GM18526 (cell line): ENCODE data around the gene USP13.

Source experiments
- POLR2A ChIP-seq: IDR thresholded peaks from 3 replicates; pipeline ENCODE4 v1.6.1; 2011; ENCODE audit not compliant: insufficient read length; ENCODE audit errors: extremely low read depth

The USP13 gene

DNA sequence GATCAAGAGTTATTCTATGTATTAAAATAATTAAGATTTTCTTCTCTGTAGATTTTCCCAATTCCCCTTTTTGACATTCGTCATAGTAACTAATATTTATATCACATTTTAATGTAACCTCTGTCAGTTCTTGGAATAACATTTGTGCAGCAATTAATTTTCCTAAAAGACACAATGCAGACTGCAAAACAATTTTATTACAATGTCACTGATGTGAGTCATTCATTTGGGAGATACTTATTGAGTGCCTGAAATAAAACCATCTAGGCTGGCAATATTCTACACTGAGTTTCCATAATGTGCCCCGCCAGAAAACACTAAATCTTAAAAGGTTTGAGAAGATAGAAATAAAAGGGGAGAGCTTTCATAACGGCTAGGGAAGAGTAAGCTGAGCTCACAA is 6.7 kb upstream of the USP13 start:
- no peak for TF ChIP-seq POLR2A

DNA sequence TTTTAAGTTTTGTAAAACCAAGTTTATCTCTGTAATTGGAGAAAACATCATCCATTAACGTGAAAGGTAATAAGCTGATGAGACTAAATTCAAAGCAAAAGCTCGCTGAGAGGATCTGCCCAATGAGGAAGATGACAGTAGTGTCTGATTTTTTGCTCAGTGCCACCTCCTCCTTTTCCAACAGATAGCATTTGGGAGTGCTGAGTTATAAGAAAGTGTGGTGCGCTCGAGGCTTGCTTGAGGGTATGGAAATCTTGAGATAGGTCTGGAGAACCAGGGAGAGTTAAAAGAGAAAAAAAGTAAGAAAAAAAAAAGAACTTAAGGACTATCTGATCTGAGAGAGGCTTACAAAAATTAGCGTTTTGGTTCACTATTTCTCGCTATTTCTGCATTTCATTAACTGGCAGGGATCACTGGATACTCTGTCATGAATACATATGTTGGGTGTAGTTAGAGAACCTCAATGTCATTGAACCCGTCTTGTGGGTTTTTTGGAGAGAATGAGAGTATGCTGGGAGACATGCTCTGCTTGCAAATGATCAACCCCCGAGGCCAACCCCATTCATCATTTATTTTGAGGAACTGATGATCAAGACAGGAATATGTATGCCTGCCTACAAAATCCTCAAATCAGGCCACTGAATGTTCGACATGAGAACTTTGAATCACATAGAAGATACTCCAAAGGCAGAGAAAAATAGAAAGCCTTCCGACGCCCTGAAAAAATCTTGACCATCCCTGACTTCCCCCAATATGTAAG is 973 bp upstream of the USP13 start:
- TF ChIP-seq POLR2A, result no peak

DNA sequence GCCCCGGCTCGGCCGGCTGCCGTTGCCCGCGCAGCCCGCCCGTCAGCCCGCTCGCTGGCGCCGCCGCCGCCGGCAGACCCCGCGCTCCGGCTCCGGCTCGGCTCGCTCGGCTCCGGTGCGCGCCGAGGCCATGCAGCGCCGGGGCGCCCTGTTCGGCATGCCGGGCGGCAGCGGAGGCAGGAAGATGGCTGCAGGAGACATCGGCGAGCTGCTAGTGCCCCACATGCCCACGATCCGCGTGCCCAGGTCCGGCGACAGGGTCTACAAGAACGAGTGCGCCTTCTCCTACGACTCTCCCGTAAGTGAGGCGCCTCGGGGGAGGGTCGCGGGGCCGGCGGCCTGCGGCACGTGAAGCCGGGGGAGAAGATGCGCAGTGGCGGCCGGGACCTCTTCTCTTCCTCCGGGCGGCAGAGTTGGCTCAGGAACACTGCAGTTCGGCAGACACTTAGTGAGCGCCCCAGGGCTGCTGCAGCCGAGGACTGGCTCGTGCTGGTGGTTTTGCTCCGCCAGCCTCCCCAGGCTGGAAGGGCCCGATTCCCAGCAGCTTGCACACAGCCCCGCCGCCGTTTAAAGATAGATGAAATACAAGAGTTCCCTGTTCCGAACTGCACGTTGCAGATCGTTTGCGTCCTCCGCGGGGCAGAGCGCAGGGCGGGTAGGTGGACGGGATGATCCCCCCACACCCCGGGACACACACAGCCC is 407 bp downstream of the USP13 start:
- peak; percentile 16 for TF ChIP-seq POLR2A

DNA sequence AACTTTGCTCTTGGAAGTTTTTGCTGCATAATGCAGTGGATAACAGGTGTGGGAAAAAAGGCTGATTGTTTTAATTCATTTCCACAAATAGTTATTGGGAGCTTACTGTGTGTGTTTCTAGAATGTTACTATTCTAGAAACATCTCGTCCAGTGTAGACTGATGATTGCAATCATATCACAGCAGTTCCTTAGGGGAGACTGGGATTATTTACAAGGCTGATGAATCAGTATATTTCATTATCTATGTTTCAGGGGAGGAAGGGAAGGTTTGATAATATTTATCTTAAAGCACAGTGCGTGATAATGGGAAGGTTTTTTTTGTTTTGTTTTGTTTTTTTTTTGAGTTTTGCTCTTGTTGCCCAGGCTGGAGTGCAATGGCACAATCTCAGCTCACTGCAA is 2.4 kb downstream of the USP13 start:
- TF ChIP-seq POLR2A, result no peak

DNA sequence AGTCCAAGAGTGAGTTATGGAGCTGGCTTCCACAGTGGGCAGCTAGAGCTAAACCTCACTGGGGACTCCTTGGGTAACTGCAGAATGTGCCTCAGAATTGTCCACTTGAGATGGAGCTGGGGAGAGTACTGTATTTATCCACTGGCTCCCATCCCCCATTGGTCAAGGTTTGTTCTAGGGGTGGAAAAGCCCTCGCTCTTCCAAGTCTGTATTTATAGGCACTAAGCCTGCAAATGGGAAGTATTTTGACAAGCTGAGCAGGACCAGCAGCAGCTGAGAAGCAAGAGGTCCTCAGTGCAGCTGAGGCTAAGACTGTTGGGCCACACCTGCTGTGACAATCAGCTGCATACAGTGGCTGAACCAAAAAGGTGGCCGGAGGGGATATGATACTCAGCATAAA is 5.8 kb downstream of the USP13 start:
- no peak for TF ChIP-seq POLR2A

DNA sequence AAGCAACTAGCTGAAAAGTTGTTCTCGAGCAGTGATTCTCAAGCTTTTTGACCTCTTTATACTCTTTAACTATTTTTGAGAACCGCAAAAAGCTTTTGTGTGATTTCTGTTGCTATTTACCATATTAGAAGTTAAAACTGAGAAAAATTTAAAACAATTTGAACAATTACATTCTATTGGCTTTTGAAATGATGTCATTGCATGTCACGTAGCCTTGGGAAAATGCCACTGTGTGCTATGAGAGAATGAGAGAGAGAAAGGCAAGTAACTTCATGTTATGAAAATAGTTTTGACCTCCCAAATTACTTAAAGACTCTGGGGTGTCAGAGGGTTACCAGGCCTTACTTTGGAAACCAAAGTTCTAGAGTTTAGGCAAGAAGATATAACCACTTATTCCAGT is 8.0 kb downstream of the USP13 start:
- no peak for TF ChIP-seq POLR2A

DNA sequence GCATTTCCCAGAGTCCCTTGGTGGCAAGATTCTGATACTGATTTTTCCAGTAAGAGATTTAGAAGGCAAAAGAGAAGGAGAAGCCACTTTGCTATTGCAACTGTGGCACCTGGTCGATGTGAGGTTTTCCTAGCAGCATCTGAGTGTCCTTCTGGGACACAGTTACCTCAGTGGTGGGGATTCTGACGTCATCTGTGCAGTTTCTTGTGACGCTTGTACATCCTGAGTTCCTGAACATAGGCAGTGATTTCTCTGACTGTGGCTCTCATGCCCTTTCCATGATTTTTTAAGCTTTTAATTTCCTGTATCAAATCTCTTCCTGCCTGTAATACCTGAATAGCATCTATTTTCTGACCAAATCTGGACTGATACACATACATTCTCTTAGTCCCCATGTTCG is 8.9 kb downstream of the USP13 start:
- no peak for TF ChIP-seq POLR2A

DNA sequence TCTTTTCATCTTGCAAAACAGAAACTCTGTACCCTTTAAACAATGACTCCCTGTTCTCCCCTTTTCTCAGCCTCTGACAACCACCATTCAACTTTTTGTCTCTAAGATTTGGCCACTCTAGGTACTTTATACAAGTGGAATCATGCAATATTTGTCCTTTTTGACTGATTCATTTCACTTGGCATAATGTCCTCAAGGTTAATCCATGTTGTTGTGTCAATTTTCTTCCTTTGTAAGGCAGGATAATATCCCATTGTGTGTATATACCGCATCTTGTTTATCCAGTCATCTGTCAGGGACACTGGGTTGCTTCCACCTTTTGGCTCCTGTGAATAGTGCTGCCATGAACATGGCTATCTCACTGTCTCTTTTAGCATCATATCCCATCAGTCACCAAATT is 10.3 kb downstream of the USP13 start:
- TF ChIP-seq POLR2A, result no peak

DNA sequence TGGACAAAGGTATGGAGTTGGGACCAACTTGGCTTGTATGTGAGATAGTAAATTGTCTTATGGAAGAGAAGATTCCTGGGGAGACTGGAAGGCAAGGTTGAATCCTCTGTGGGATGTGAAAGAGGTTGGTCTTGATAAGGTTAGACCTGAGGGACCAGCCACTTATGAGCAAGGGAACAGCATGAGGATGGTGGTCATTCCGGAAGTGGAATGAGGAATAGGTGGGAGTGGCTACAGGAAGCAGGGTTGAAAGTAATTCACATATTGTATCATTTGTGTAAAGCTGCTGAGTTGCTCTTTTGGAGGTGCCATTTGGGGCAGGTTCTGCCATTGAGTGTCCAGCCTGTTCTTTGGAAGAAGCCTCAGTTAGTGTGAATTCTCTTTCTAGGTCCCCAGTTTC is 13.2 kb downstream of the USP13 start:
- no peak for TF ChIP-seq POLR2A

DNA sequence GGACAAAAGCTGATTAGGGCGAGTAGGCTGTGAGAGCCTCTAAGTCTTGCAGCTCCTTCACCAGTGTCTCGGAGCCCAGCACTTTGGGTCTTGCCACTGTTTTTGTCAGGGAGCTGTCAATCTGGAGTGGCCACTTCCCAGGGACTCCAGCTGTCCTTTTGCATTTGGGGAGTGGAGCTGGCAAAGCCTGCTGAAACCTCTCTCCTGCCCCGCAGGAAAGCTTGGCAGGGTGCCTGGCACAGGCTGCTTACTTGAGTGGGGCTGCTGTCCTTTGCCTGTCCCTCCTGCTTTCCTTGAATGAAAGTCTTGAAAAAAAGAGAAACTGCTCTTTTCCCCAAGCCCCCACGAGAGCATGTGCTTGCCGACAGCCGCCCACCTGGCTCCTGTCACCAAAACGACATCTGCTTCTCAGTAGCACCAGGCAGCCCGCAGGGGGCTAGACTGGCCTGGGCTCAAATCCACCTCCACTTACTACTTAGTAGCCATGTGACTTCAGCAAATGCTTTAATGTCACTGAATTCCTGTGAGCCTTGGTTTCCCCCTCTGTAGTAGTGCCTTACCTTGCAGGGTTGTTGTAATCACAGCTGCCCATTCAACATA is 13.7 kb downstream of the USP13 start:
- no peak for TF ChIP-seq POLR2A

DNA sequence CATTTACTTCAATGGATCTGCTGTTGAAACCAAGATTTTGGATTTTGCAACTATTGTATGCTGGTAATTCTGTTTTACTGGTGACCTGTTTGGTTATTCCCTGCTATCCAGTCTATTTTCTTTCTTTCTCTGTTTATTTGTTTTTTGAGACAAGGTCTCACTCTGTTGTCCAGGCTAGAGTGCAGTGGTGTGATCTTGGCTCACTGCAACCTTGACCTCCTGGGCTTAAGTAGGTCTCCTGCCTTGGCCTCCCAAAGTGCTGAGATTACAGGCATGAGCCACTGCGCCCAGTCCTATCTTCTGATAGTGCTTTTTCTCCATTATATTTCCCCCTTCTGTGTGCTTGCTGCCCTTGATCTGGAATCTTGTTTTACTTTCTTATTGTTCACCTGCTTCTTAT is 15.6 kb downstream of the USP13 start:
- no peak for TF ChIP-seq POLR2A

DNA sequence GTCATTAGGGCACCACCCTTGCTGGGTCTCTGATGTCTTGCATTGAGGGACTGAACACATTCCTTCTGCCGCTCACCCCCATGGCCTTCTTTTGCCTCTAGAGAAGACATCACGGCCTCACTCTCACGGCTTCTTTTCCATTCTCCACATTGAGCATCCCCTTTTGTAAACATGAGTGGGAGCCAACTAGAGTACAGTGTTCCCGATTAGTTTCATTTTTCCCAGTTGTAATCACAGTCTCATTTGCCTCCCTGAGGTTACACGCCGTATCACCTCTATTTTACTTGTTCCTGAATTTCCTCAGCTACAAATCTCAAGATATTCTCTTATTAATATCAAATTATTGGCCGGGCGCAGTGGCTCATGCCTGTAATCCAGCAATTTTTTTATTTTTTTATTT is 17.5 kb downstream of the USP13 start:
- no peak for TF ChIP-seq POLR2A

DNA sequence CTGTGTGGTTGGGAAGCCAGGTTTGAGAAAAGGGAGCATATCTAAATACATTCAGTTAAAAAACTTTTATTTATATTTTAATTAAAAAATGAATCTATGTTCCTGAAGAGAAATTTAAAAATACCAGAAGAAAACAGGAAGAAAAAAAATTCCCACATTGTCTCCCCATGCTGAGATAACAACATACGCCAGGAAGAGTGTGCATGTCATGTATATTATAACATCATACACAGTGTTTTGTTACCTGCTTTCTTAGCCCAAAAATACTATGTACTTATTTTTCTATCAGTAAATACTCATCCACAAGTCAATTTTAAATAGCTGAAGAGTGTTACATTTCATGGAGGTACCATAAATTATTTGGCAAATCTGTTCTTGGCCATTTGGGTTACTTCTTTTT is 18.5 kb downstream of the USP13 start:
- no peak for TF ChIP-seq POLR2A

DNA sequence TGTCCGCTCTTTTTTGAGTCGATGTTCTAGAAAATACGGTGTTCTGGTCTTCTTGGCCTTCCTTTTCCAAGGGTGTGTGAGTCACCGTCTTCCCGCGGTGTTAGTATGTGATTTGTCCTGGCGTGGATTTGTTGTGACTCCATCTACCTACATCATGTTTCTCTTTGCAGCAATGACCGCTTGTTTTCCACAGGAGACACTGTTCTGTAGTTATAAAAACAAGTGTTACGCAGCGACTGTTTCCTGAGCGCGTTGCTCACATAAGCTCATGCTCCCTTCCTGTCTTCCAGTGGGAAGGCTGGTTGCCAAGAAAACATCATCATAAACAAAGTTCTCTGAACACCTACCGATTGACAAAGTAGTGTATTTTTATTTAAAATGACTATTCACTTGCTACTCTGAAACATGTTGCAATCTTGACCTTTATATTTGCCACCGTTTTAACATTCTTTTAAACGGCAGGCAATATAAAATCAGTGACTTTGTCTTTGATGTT is 19.0 kb downstream of the USP13 start:
- TF ChIP-seq POLR2A, result no peak

DNA sequence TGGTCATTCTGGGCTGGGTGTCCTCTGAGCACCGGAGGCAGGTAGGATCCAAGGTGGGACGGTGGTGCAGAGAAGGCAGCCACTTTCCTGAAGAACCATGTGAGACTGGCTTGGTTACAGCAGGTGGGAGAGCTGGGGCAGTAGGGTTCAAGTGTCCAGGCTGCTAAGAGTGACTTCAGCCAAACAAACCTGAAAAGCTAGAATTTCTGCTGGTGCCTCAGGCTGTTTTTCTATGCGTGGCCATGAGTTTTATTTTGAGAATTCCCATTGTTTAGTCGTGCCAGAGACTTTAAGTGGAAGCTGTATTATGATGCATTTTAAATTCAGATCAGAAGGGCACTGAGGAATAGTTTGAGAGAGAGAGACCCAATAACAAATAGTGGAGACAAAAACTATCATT is 20.1 kb downstream of the USP13 start:
- TF ChIP-seq POLR2A, result no peak

DNA sequence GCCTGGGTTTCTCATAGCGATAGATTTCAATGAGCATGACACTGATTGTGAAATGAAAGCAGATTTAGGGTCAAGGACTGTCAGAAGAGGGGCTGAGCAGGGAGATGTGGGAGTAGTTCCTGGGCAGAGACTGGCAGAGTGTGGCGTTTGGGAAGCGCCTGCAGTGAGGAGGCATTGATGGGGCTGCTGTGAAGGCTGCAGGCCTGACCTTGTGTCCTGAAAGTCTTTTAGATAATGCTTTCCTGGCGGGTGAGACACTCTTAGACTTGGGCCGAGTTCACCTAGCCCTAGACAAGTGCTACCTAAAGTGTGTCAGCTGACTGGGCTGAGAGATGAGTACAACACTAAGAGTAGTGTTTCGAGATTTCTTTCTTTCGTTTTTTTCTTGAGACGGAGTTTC is 20.7 kb downstream of the USP13 start:
- TF ChIP-seq POLR2A, result no peak

DNA sequence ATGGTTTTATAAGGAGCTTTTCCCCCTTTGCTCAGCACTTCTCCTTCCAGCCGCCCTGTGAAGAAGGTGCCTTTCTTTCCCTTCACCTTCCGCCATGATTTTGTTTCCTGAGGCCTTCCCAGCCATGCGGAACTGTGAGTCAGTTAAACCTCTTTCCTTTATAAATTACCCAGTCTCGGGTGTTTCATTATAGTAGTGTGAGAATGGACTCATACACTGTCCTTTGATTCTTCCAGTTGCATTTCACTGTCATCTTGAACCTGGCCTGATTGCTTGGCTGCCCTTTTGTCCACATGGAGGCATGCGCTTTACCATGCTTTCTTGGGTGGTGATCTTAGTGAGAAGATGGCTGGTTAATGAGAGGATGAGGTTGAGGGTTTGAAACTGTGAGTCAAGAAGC is 23.2 kb downstream of the USP13 start:
- TF ChIP-seq POLR2A, result no peak

DNA sequence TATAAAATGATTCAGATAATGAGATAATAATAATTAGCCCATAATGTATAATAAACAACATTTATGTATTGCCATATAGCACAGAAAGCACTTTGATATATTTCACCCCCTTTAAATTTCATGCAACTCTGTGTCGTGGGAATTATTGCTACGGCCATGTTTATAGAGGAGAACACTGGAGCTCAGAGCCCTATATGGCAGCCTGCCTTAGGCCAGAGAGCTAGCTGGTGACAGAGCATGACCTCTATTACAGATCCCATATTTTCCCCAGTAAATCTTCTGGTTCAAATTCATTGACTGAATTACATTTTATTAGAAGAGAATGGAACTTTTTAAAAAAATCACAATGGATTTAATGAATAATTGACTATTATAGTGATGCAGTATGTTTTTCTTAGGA is 25.0 kb downstream of the USP13 start:
- no peak for TF ChIP-seq POLR2A
